Measurements from ENCODE around the gene TNFAIP8L1. TPM values are rescaled to one million over a fixed set of nuclear protein-coding genes. Genes with fewer than 3 reads are reported as not detected.
A peak's percentile ranks its signal among the peaks of the same experiment; 100 is the strongest.

Gene TNFAIP8L1
- total and polyA plus RNA-seq, 2 of the 8 experiments (the other 6 are each of a cell fraction or from before 2014, with no cell fraction given): 3.2 to 6.1 TPM

- ChIA-PET CTCF (ENCODE audit: partially characterized antibody) (interaction anchor here (0.6 to 7.1 kb wide), 18 partner anchors 9 to 878 kb away, joined by 3 to 34 read pairs (median 6); no protein-coding TSS in a partner anchor), POLR2A (ENCODE audit: partially characterized antibody) (interaction anchor here (0.7 to 2.9 kb wide), 6 partner anchors 9 to 63 kb away, joined by 3 to 15 read pairs (median 6); partner anchors contain the start of gene PLIN5)
- H3K27me3 ChIP-seq (replicated peaks in 1 of 4; ENCODE audit: control insufficient read depth in 3 of 4, extremely low read depth in 1 of 4, insufficient read depth in 3 of 4, low read length in 3 of 4): peaks cover 3 to 9% (median 8%) of the 10 kb centered on the region in 4 experiments; a peak in 6 of 7 replicates
- peak overlapping the region; percentile 78 for H3K18ac ChIP-seq (ENCODE audit: extremely low read depth, low read length)
- peak overlapping the region; percentile 57 for H3K56ac ChIP-seq (replicated peaks; ENCODE audit: insufficient read length, low read depth, low read length)
- peak overlapping the region; percentile 74 to 88 for H3K4me2 ChIP-seq (ENCODE audit: insufficient read depth in 1 of 2, low read depth in 2 of 2, low read length in 2 of 2)
- no peak overlapping the region for H4K5ac ChIP-seq (ENCODE audit: insufficient read length, low read depth, low read length)
- no peak overlapping the region for H2BK120ac ChIP-seq (replicated peaks; ENCODE audit: low read depth, low read length)
- H2BK5ac ChIP-seq (ENCODE audit: low read depth, low read length): no peak overlapping the region
- no peak overlapping the region for H2BK12ac ChIP-seq (ENCODE audit: low read depth, low read length)
- H3K4me3 ChIP-seq (ENCODE audit: extremely low read depth in 1 of 4, insufficient read depth in 2 of 4, low read depth in 3 of 4, low read length in 4 of 4): peak overlapping the region; percentile 52 to 70 (median 54)
- no peak overlapping the region for H3K27ac ChIP-seq (ENCODE audit: low read depth, low read length)
- FAIRE-seq: no peak
- DNase-seq (ENCODE audit: low read depth in 1 of 2, low spot score in 2 of 2): peak in 1 of 2 experiments; percentile 91
- no peaks in the 10 kb centered on the region for H3K79me1 ChIP-seq (ENCODE audit: low read depth, low read length)
- no peaks in the 10 kb centered on the region for H3K36me3 ChIP-seq (ENCODE audit: control insufficient read depth in 2 of 4, insufficient read depth in 4 of 4, low read length in 3 of 4)
- peaks cover 0 to 7% of the 10 kb centered on the region in 2 experiments for H4K20me1 ChIP-seq (replicated peaks in 1 of 2; ENCODE audit: control insufficient read depth in 1 of 2, insufficient read depth in 2 of 2, low read length in 2 of 2)
- peak overlapping the region; percentile 94; the same call in 1 of the 2 replicates for H2AFZ ChIP-seq (ENCODE audit: low read length)
- H2BK15ac ChIP-seq (ENCODE audit: low read length): no peak overlapping the region
- H3K14ac ChIP-seq (ENCODE audit: insufficient read length): no peak overlapping the region
- peaks cover 22% of the 10 kb centered on the region; the same call in 1 of the 2 replicates for H3K23me2 ChIP-seq (ENCODE audit: low read depth, low read length)
- no peak overlapping the region; a peak in 1 of 7 replicates for H3K9ac ChIP-seq (replicated peaks in 1 of 4; ENCODE audit: extremely low read depth in 1 of 4, low read depth in 3 of 4, low read length in 3 of 4)
- H3K9me3 ChIP-seq (ENCODE audit: insufficient read depth in 2 of 2, low read depth in 1 of 2, low read length in 1 of 2): no peaks in the 10 kb centered on the region
- no peak overlapping the region for H4K8ac ChIP-seq (ENCODE audit: extremely low read depth, insufficient read depth, low read length)
- H3K4me1 ChIP-seq (replicated peaks in 1 of 4; ENCODE audit: control insufficient read depth in 3 of 4, insufficient read depth in 4 of 4, low read length in 3 of 4): peaks cover 0 to 9% (median 4%) of the 10 kb centered on the region in 4 experiments; a peak in 5 of 7 replicates
- no peak overlapping the region for H2BK20ac ChIP-seq (ENCODE audit: low read length)
- no peak overlapping the region for H3K23ac ChIP-seq (ENCODE audit: insufficient read length)
- WGBS, 2 experiments (ENCODE audit: extremely low coverage in 1 of 2, insufficient coverage in 1 of 2, insufficient read length in 1 of 2, insufficient replicate concordance in 2 of 2, low coverage in 1 of 2, low lambda C conversion rate in 2 of 2, missing lambda C conversion rate in 1 of 2): 5% methylated on average over 7 of the region's 32 CpGs; no CpG with 5 or more reads in 1 of the 2 experiments
- no peak overlapping the region for H2AK5ac ChIP-seq (ENCODE audit: low read depth, low read length)
- no peaks in the 10 kb centered on the region for H3K79me2 ChIP-seq (ENCODE audit: control insufficient read depth in 1 of 2, insufficient read depth in 2 of 2, low read length in 2 of 2)
- no peak overlapping the region for H4K91ac ChIP-seq (replicated peaks; ENCODE audit: insufficient read length, low read length)
- no peak overlapping the region for H3K4ac ChIP-seq (replicated peaks; ENCODE audit: insufficient read length, low read depth, low read length)
- TF ChIP-seq PHF8 (conservative IDR thresholded peaks at IDR 0.05; ENCODE audit: low read depth, low read length) (no peak), GTF2F1 (IDR thresholded peaks at IDR 0.05; ENCODE audit: borderline replicate concordance, low read depth, low read length) (no peak), RBBP5 (IDR thresholded peaks at IDR 0.05; ENCODE audit: borderline replicate concordance, low read depth, low read length) (no peak; the same call in 1 of the 2 replicates), SIRT6 (IDR thresholded peaks at IDR 0.05; ENCODE audit: low read length) (no peak), NRF1 (IDR thresholded peaks at IDR 0.05; ENCODE audit: low read depth, low read length) (no peak), EP300 (IDR thresholded peaks at IDR 0.05; ENCODE audit: borderline replicate concordance in 1 of 2, low read depth in 2 of 2, low read length in 2 of 2) (no peak), BACH1 (IDR thresholded peaks at IDR 0.05; ENCODE audit: low read length) (no peak), KDM5A (IDR thresholded peaks at IDR 0.05; ENCODE audit: low read length) (no peak)
- TF ChIP-seq, protein P1, sequence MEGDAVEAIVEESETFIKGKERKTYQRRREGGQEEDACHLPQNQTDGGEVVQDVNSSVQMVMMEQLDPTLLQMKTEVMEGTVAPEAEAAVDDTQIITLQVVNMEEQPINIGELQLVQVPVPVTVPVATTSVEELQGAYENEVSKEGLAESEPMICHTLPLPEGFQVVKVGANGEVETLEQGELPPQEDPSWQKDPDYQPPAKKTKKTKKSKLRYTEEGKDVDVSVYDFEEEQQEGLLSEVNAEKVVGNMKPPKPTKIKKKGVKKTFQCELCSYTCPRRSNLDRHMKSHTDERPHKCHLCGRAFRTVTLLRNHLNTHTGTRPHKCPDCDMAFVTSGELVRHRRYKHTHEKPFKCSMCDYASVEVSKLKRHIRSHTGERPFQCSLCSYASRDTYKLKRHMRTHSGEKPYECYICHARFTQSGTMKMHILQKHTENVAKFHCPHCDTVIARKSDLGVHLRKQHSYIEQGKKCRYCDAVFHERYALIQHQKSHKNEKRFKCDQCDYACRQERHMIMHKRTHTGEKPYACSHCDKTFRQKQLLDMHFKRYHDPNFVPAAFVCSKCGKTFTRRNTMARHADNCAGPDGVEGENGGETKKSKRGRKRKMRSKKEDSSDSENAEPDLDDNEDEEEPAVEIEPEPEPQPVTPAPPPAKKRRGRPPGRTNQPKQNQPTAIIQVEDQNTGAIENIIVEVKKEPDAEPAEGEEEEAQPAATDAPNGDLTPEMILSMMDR (IDR thresholded peaks at IDR 0.05; ENCODE audit: control extremely low read depth in 1 of 3, insufficient read depth in 1 of 3, low read depth in 1 of 3, low read length in 3 of 3): 0 out of 4 replicates have a peak, but pooled peaks of 1 of the 3 experiments have one; percentile 0
Observed at GRCh38 chr19:4597975-4598671, 41.2 kb upstream of the TNFAIP8L1 start.
